Panc1 (cell line): ENCODE results near the gene TSSC4. TPM values are rescaled to one million over a fixed set of nuclear protein-coding genes. Genes with fewer than 3 reads are reported as not detected.

Experiments
- ATAC-seq: fragments of 200-7000 bp; cut with Tn5 transposase; 2 replicates; pipeline ENCODE4 v1.9.1; 2020; ENCODE audit warnings: mild to moderate bottlenecking, moderate library complexity
- BruUV-seq: library from RNA; stranded (reverse); fragments of 400-500 nt; replicated peaks from 2 replicates; lab custom pipeline; 2021; lab: Mats Ljungman, UMichigan
- CTCF ChIA-PET: fragments of 300-600 bp; sonication (Branson Sonifier 250); formaldehyde crosslinking; loops from one replicate; lab custom pipeline; 2022; ENCODE audit warnings: antibody characterized with exemption; lab: Charles Lee
- POLR2A ChIA-PET: fragments of 300-600 bp; sonication (Branson Sonifier 250); formaldehyde crosslinking; loops from one replicate; lab custom pipeline; 2022; ENCODE audit warnings: antibody characterized with exemption; lab: Charles Lee
- DNase-seq: peaks from one replicate; pipeline ENCODE4 v3.0.0-alpha.2; 2010; ENCODE audit warnings: low read depth, low spot score
- H3K27ac ChIP-seq: 2 replicates; pipeline ENCODE4 v1.5.1; 2011; ENCODE audit warnings: mild to moderate bottlenecking, low read length, inconsistent platforms
- H3K27me3 ChIP-seq: fragments of 200-500 bp; sonication (Bioruptor generic); 2 replicates; pipeline ENCODE4 v1.6.0; 2014; ENCODE audit warnings: low read length, inconsistent platforms; ENCODE audit not compliant: control insufficient read depth, insufficient read depth
- H3K36me3 ChIP-seq: fragments of 200-500 bp; sonication (Bioruptor generic); 2 replicates; pipeline ENCODE4 v1.5.1; 2014; ENCODE audit warnings: inconsistent platforms, mild to moderate bottlenecking, low read length, moderate library complexity; ENCODE audit not compliant: control insufficient read depth, insufficient read depth
- H3K4me1 ChIP-seq: 2 replicates; pipeline ENCODE4 v1.5.1; 2011; ENCODE audit warnings: inconsistent platforms, mild to moderate bottlenecking, low read length, moderate library complexity; ENCODE audit not compliant: control insufficient read depth, insufficient read depth
- H3K4me3 ChIP-seq, 2 experiments: 2 replicates each; pipeline ENCODE4 v1.5.1; 2011 to 2012; ENCODE audit warnings: low read depth in 2 of 2, low read length in 2 of 2, mild to moderate bottlenecking in 2 of 2, inconsistent platforms in 1 of 2, moderate library complexity in 1 of 2
- H3K9me3 ChIP-seq: fragments of 200-500 bp; sonication (Bioruptor generic); 2 replicates; pipeline ENCODE4 v1.5.1; 2014; ENCODE audit warnings: low read depth, mild to moderate bottlenecking, inconsistent platforms, low read length, moderate library complexity; ENCODE audit not compliant: control insufficient read depth, insufficient read depth
- CTCF ChIP-seq: fragments of 450-650 bp; IDR thresholded peaks from 2 replicates; pipeline ENCODE4 v1.5.1; 2017; ENCODE audit warnings: mild to moderate bottlenecking
- POLR2AphosphoS5 ChIP-seq: IDR thresholded peaks from 2 replicates; pipeline ENCODE4 v1.6.1; 2012; ENCODE audit warnings: mild to moderate bottlenecking, low read depth, low read length, moderate library complexity
- SIN3A ChIP-seq: IDR thresholded peaks from 2 replicates; pipeline ENCODE4 v1.6.1; 2012; ENCODE audit warnings: low read depth, mild to moderate bottlenecking, low read length, moderate library complexity, borderline replicate concordance; ENCODE audit not compliant: insufficient read depth
- TCF7L2 ChIP-seq: IDR thresholded peaks from 2 replicates; pipeline ENCODE4 v1.6.1; 2011; ENCODE audit warnings: mild to moderate bottlenecking, low read depth, low read length, inconsistent platforms
- in situ Hi-C: cut with HindIII; loops from 2 replicates; pipeline ENCODE4 v1.10.0; 2016; ENCODE audit warnings: low sequenced_read_pairs, low pct_unique_long_range_greater_than_20kb
- intact Hi-C: fragments of 100-400 bp; cut with micrococcal nuclease; formaldehyde crosslinking; loops from one replicate; pipeline ENCODE4 v1.10.0; 2022; ENCODE audit not compliant: unreplicated experiment
- total RNA-seq: library from RNA; stranded (reverse); gene quantifications from one replicate; pipeline ENCODE4 v1.2.1, GENCODE V29; 2021; ENCODE audit not compliant: unreplicated experiment
- TF ChIP-seq, protein P1 (sequence below), 2 experiments: IDR thresholded peaks; 2 replicates each; pipeline ENCODE4 v1.6.1; 2011 to 2012; ENCODE audit warnings: low read depth in 2 of 2, control low read depth in 1 of 2, low read length in 1 of 2, mild to moderate bottlenecking in 1 of 2, moderate library complexity in 1 of 2; ENCODE audit not compliant: insufficient read depth in 1 of 2

Gene TSSC4
- total RNA-seq, 1 experiment from 2014 or later, result 132 TPM

- intact Hi-C loops, result loop anchor here (1.0 kb wide), 1 partner anchor 21 kb away; no protein-coding TSS in a partner anchor
- in situ Hi-C loops, result no loop called here
- H3K4me3 ChIP-seq, result peak overlapping the region; percentile 92 to 93
- ChIA-PET POLR2A (no interaction called here), CTCF (interaction anchor here (1.4 to 2.0 kb wide), 2 partner anchors 95 to 132 kb away, joined by 6 to 12 read pairs; no protein-coding TSS in a partner anchor)
- TF ChIP-seq POLR2AphosphoS5 (no peak), SIN3A (no peak), TCF7L2 (no peak), CTCF (no peak)
- TF ChIP-seq, protein P1, sequence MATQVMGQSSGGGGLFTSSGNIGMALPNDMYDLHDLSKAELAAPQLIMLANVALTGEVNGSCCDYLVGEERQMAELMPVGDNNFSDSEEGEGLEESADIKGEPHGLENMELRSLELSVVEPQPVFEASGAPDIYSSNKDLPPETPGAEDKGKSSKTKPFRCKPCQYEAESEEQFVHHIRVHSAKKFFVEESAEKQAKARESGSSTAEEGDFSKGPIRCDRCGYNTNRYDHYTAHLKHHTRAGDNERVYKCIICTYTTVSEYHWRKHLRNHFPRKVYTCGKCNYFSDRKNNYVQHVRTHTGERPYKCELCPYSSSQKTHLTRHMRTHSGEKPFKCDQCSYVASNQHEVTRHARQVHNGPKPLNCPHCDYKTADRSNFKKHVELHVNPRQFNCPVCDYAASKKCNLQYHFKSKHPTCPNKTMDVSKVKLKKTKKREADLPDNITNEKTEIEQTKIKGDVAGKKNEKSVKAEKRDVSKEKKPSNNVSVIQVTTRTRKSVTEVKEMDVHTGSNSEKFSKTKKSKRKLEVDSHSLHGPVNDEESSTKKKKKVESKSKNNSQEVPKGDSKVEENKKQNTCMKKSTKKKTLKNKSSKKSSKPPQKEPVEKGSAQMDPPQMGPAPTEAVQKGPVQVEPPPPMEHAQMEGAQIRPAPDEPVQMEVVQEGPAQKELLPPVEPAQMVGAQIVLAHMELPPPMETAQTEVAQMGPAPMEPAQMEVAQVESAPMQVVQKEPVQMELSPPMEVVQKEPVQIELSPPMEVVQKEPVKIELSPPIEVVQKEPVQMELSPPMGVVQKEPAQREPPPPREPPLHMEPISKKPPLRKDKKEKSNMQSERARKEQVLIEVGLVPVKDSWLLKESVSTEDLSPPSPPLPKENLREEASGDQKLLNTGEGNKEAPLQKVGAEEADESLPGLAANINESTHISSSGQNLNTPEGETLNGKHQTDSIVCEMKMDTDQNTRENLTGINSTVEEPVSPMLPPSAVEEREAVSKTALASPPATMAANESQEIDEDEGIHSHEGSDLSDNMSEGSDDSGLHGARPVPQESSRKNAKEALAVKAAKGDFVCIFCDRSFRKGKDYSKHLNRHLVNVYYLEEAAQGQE (IDR thresholded peaks at IDR 0.05; ENCODE audit: insufficient read depth in 1 of 2, low read depth in 2 of 2, low read length in 1 of 2), result no peak
- no peaks in the 10 kb centered on the region for H3K9me3 ChIP-seq
- DNase-seq, result no peak
- BruUV-seq, result no TSS peak
- ATAC-seq, result peak; percentile 20
- no peaks in the 10 kb centered on the region for H3K27me3 ChIP-seq
- H3K4me1 ChIP-seq, result peaks cover 20% of the 10 kb centered on the region
- H3K27ac ChIP-seq, result peak overlapping the region; percentile 97
- H3K36me3 ChIP-seq, result peaks cover 6% of the 10 kb centered on the region; the same call in 1 of the 2 replicates
Observed at GRCh38 chr11:2399488-2400068, 972 bp upstream of the TSSC4 start.

DNA sequence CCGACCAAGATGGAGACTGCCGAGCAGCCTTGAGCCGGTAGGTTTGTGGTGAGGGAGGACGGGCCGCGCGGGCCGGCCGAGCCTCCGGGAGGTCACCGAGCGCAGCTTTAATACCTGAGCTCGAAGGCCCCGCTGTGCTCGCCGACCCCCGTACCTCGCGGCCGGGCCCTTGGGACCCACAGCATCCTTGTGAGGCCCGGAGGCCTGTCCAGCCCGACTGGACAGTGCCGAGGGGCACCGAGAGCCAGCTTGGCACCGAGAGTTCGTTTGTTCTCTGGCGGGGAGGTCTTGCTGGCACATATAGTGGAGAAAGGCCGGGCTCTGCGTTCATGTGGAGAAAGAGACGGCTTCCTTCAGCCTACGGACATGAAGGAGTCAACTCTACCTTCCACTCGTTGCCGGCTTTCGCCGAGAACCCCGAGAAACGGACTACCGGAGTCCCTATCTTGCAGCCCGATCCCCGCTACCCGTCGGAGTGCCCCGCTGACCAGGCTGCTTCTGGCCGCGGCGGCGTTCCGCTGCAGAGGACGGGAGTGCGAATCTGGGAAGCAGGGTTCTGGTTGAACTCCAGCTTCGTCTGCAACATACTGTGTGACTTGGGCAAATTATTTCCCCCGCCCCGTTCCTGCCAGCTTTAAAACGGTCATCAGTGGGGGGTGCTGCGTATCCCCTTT lies 349 bp downstream of the TSSC4 start:
- ATAC-seq (peak; percentile 2), DNase-seq (no peak)
- H3K9me3 ChIP-seq, result no peaks in the 10 kb centered on the region
- in situ Hi-C loops (no loop called here), intact Hi-C loops (loop anchor here (1.0 kb wide), 1 partner anchor 19 kb away; no protein-coding TSS in a partner anchor)
- H3K36me3 ChIP-seq, result peaks cover 6% of the 10 kb centered on the region; the same call in 1 of the 2 replicates
- peak overlapping the region; percentile 93 to 100 for H3K4me3 ChIP-seq
- no peaks in the 10 kb centered on the region for H3K27me3 ChIP-seq
- ChIA-PET CTCF (interaction anchor here (0.6 to 1.4 kb wide), 12 partner anchors 11 to 665 kb away, joined by 3 to 58 read pairs (median 3); no protein-coding TSS in a partner anchor), POLR2A (interaction anchor here (0.6 to 1.0 kb wide), 4 partner anchors 9 to 307 kb away, joined by 3 to 21 read pairs (median 13); no protein-coding TSS in a partner anchor)
- TF ChIP-seq SIN3A (0 out of 2 replicates have a peak, but pooled peaks have one; percentile 57), TCF7L2 (no peak)
- peak overlapping the region; percentile 94 for H3K27ac ChIP-seq
- peaks cover 20% of the 10 kb centered on the region for H3K4me1 ChIP-seq
- BruUV-seq, result TSS peak; percentile 84
